Activated T-helper 1 cell treated with anti-CD3 and anti-CD28 coated beads, Interleukin-12 subunit alpha, Interleukin-12 subunit beta, Interleukin-2, Interleukin-4 antibody, amounts not matched to agents 30 ng/mL and 10 ng/mL and 1 ng/mL, durations not matched to agents 14 hours and 24 hours and 36 hours (primary cell): Measurements from ENCODE around the gene WDR19. TPM values are rescaled to one million over a fixed set of nuclear protein-coding genes. Genes with fewer than 3 reads are reported as not detected.
"Not testable (repeated sequence)": the region's sequence is repeated elsewhere in the genome, so short reads cannot be mapped to it uniquely, and the experiment has no call there.

Experiments
- DNase-seq: peaks from one replicate; pipeline ENCODE4 v3.0.0; 2021; ENCODE audit warnings: low spot score
- H3K27ac Mint-ChIP-seq: one replicate; pipeline ENCODE4 v1.8.0; 2021; ENCODE audit warnings: mild to moderate bottlenecking, mixed read lengths
- H3K27me3 Mint-ChIP-seq: one replicate; pipeline ENCODE4 v1.8.0; 2022; ENCODE audit warnings: mild to moderate bottlenecking, moderate library complexity, mixed read lengths; ENCODE audit not compliant: insufficient read depth
- H3K36me3 Mint-ChIP-seq: one replicate; pipeline ENCODE4 v1.8.0; 2021; ENCODE audit warnings: low read depth, mixed read lengths
- H3K4me1 Mint-ChIP-seq: one replicate; pipeline ENCODE4 v1.8.0; 2021; ENCODE audit warnings: low read depth, mixed read lengths
- H3K4me3 Mint-ChIP-seq: one replicate; pipeline ENCODE4 v1.8.0; 2021; ENCODE audit warnings: mild to moderate bottlenecking, moderate library complexity, mixed read lengths
- H3K9me3 Mint-ChIP-seq: one replicate; pipeline ENCODE4 v1.8.0; 2021; ENCODE audit warnings: mixed read lengths
- intact Hi-C: fragments of 100-400 bp; cut with micrococcal nuclease; formaldehyde crosslinking; loops from one replicate; pipeline ENCODE4 v1.15.1; 2024
- total RNA-seq: library from RNA; stranded (reverse); gene quantifications from 2 replicates; pipeline ENCODE4 v1.2.3, GENCODE V29; 2022

Gene WDR19
- total RNA-seq, 1 donor from 2014 or later, result 12.6 TPM

GRCh38 chr4:39180629-39181028, 1.7 kb upstream of the WDR19 start:
- not testable (repeated sequence) for H3K36me3 Mint-ChIP-seq, DNase-seq, H3K4me1 Mint-ChIP-seq, H3K27ac Mint-ChIP-seq, H3K9me3 Mint-ChIP-seq, H3K4me3 Mint-ChIP-seq
- intact Hi-C loops, result loop anchor here (5.0 kb wide), 3 partner anchors 323 to 1493 kb away; partner anchors contain the start of genes PDS5A, RELL1 and TLR6
- peaks cover 24% of the 10 kb centered on the region for H3K27me3 Mint-ChIP-seq

- H3K36me3 Mint-ChIP-seq, result no peaks in the 10 kb centered on the region
- H3K4me1 Mint-ChIP-seq, result no peaks in the 10 kb centered on the region
- H3K27ac Mint-ChIP-seq, result no peak overlapping the region
- intact Hi-C loops, result loop anchor here (5.0 kb wide), 3 partner anchors 324 to 1494 kb away; partner anchors contain the start of genes PDS5A, RELL1 and TLR6
- H3K4me3 Mint-ChIP-seq, result no peak overlapping the region
- DNase-seq, result no peak
- no peaks in the 10 kb centered on the region for H3K9me3 Mint-ChIP-seq
- peaks cover 19% of the 10 kb centered on the region for H3K27me3 Mint-ChIP-seq
Observed at GRCh38 chr4:39181520-39181904, 817 bp upstream of the WDR19 start.

GRCh38 chr4:39201963-39202362, 19.6 kb downstream of the WDR19 start:
- Mint-ChIP-seq H3K9me3 (peaks cover 6% of the 10 kb centered on the region), H3K36me3 (peaks cover 9% of the 10 kb centered on the region), H3K4me1 (no peaks in the 10 kb centered on the region), H3K27ac (no peak overlapping the region), H3K27me3 (no peaks in the 10 kb centered on the region), H3K4me3 (no peak overlapping the region)
- no peak for DNase-seq
- intact Hi-C loops, result no loop called here

GRCh38 chr4:39204543-39204942, 22.2 kb downstream of the WDR19 start:
- Mint-ChIP-seq H3K9me3 (peaks cover 6% of the 10 kb centered on the region), H3K4me1 (no peaks in the 10 kb centered on the region), H3K27me3 (no peaks in the 10 kb centered on the region), H3K36me3 (peaks cover 12% of the 10 kb centered on the region), H3K27ac (no peak overlapping the region), H3K4me3 (no peak overlapping the region)
- no peak for DNase-seq
- intact Hi-C loops, result no loop called here

- Mint-ChIP-seq H3K27me3 (no peaks in the 10 kb centered on the region), H3K27ac (no peak overlapping the region), H3K36me3 (peaks cover 12% of the 10 kb centered on the region), H3K4me1 (no peaks in the 10 kb centered on the region), H3K4me3 (no peak overlapping the region), H3K9me3 (peaks cover 6% of the 10 kb centered on the region)
- DNase-seq, result no peak
- intact Hi-C loops, result no loop called here
Observed at GRCh38 chr4:39205000-39205399, 22.7 kb downstream of the WDR19 start.

GRCh38 chr4:39205476-39205875, 23.1 kb downstream of the WDR19 start:
- intact Hi-C loops, result no loop called here
- Mint-ChIP-seq H3K4me3 (no peak overlapping the region), H3K9me3 (peaks cover 6% of the 10 kb centered on the region), H3K4me1 (no peaks in the 10 kb centered on the region), H3K36me3 (peaks cover 12% of the 10 kb centered on the region), H3K27me3 (no peaks in the 10 kb centered on the region), H3K27ac (no peak overlapping the region)
- DNase-seq, result no peak

- no peaks in the 10 kb centered on the region for H3K9me3 Mint-ChIP-seq
- no peak overlapping the region for H3K4me3 Mint-ChIP-seq
- no peaks in the 10 kb centered on the region for H3K27me3 Mint-ChIP-seq
- no peak for DNase-seq
- no peaks in the 10 kb centered on the region for H3K4me1 Mint-ChIP-seq
- intact Hi-C loops, result no loop called here
- no peaks in the 10 kb centered on the region for H3K36me3 Mint-ChIP-seq
- H3K27ac Mint-ChIP-seq, result no peak overlapping the region
Observed at GRCh38 chr4:39227906-39228305, 45.6 kb downstream of the WDR19 start.

GRCh38 chr4:39228377-39228776, 46.0 kb downstream of the WDR19 start:
- DNase-seq, result no peak
- Mint-ChIP-seq H3K36me3 (no peaks in the 10 kb centered on the region), H3K4me1 (no peaks in the 10 kb centered on the region), H3K27me3 (no peaks in the 10 kb centered on the region), H3K4me3 (no peak overlapping the region), H3K9me3 (no peaks in the 10 kb centered on the region), H3K27ac (no peak overlapping the region)
- intact Hi-C loops, result no loop called here

GRCh38 chr4:39230462-39230861, 48.1 kb downstream of the WDR19 start:
- no peak for DNase-seq
- Mint-ChIP-seq H3K27ac (no peak overlapping the region), H3K4me3 (no peak overlapping the region), H3K36me3 (no peaks in the 10 kb centered on the region), H3K27me3 (no peaks in the 10 kb centered on the region), H3K4me1 (no peaks in the 10 kb centered on the region), H3K9me3 (no peaks in the 10 kb centered on the region)
- intact Hi-C loops, result no loop called here

GRCh38 chr4:39231660-39232059, 49.3 kb downstream of the WDR19 start:
- intact Hi-C loops, result no loop called here
- Mint-ChIP-seq H3K9me3 (no peaks in the 10 kb centered on the region), H3K27me3 (no peaks in the 10 kb centered on the region), H3K4me3 (no peak overlapping the region), H3K36me3 (no peaks in the 10 kb centered on the region), H3K27ac (no peak overlapping the region), H3K4me1 (no peaks in the 10 kb centered on the region)
- no peak for DNase-seq

- Mint-ChIP-seq H3K36me3 (no peaks in the 10 kb centered on the region), H3K4me3 (no peak overlapping the region), H3K27me3 (no peaks in the 10 kb centered on the region), H3K27ac (no peak overlapping the region), H3K4me1 (no peaks in the 10 kb centered on the region), H3K9me3 (no peaks in the 10 kb centered on the region)
- intact Hi-C loops, result no loop called here
- no peak for DNase-seq
Observed at GRCh38 chr4:39232100-39232499, 49.8 kb downstream of the WDR19 start.

GRCh38 chr4:39233114-39233513, 50.8 kb downstream of the WDR19 start:
- Mint-ChIP-seq H3K9me3 (no peaks in the 10 kb centered on the region), H3K36me3 (no peaks in the 10 kb centered on the region), H3K4me3 (no peak overlapping the region), H3K27ac (no peak overlapping the region), H3K4me1 (no peaks in the 10 kb centered on the region), H3K27me3 (no peaks in the 10 kb centered on the region)
- DNase-seq, result no peak
- intact Hi-C loops, result no loop called here

- Mint-ChIP-seq H3K4me1 (no peaks in the 10 kb centered on the region), H3K9me3 (no peaks in the 10 kb centered on the region), H3K27me3 (no peaks in the 10 kb centered on the region), H3K36me3 (no peaks in the 10 kb centered on the region), H3K4me3 (no peak overlapping the region), H3K27ac (no peak overlapping the region)
- intact Hi-C loops, result no loop called here
- no peak for DNase-seq
Observed at GRCh38 chr4:39233783-39234182, 51.5 kb downstream of the WDR19 start.

GRCh38 chr4:39235021-39235420, 52.7 kb downstream of the WDR19 start:
- Mint-ChIP-seq H3K9me3 (no peaks in the 10 kb centered on the region), H3K36me3 (no peaks in the 10 kb centered on the region), H3K27ac (no peak overlapping the region), H3K4me3 (no peak overlapping the region), H3K27me3 (no peaks in the 10 kb centered on the region), H3K4me1 (no peaks in the 10 kb centered on the region)
- intact Hi-C loops, result no loop called here
- no peak for DNase-seq
